Activated naive CD4-positive, alpha-beta T cell treated with anti-CD3 and anti-CD28 coated beads, Interleukin-2, amount 10 ng/mL, durations not matched to agents 7 days and 5 days (primary cell): Measurements from ENCODE around the gene DOCK3.

Source experiments
- CTCF ChIA-PET: fragments of 350-600 bp; sonication (Branson Sonifier 250); formaldehyde crosslinking; loops from one replicate; lab custom pipeline; 2021; ENCODE audit warnings: antibody characterized with exemption; lab: Charles Lee
- DNase-seq: peaks from one replicate; pipeline ENCODE4 v3.0.0-alpha.2; 2020
- H3K27ac Mint-ChIP-seq: one replicate; pipeline ENCODE4 v1.8.0; 2021; ENCODE audit warnings: mild to moderate bottlenecking, moderate library complexity, mixed read lengths
- H3K27me3 Mint-ChIP-seq: one replicate; pipeline ENCODE4 v1.8.0; 2021; ENCODE audit warnings: mild to moderate bottlenecking, mixed read lengths
- H3K36me3 Mint-ChIP-seq: one replicate; pipeline ENCODE4 v1.8.0; 2021; ENCODE audit warnings: mixed read lengths
- H3K4me1 Mint-ChIP-seq: one replicate; pipeline ENCODE4 v1.8.0; 2021; ENCODE audit warnings: mixed read lengths
- H3K4me3 Mint-ChIP-seq: one replicate; pipeline ENCODE4 v1.8.0; 2021; ENCODE audit warnings: mild to moderate bottlenecking, moderate library complexity, mixed read lengths
- H3K9me3 Mint-ChIP-seq: one replicate; pipeline ENCODE4 v1.8.0; 2021; ENCODE audit warnings: mixed read lengths

Gene DOCK3

DNA sequence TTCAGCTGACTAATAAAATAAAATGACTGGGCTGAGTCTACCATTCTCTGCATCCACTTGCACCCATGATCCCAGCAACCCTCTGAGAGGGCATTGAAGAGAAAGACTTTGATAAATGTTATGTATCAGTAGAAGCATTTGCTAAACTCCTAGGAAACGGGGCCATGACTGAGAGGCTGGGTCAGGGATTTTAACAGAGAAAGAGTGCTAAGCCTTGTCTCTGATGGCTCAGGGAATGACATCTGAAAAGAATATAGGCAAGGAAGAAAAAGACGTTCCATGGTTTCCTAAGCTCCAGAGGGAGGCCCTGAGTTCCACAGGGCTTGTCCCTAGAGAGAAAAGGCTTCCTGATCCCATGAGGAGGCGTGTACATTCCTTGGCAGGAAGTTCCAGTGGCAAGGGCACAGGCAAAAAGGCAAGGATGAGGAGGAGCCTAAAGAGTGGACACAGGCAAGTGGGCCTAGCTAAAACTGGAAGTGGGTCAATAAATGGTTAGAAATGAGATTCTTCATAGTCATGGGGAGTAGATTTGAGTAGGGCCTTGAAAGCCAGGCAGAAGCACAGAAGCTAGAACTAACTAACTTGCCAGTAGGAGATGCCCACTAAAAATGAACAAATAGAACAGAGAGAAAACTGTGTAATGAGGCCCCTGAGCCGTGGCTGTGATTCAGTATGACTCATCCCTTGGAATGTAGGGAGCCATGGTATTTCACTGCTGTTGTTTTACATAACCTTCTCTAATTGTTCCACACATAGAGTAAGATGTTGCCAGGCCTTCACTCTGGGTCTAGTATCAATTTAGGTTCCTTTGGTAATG lies 665.5 kb downstream of the DOCK3 start:
- Mint-ChIP-seq H3K36me3 (no peaks in the 10 kb centered on the region), H3K27ac (no peak overlapping the region), H3K4me1 (no peaks in the 10 kb centered on the region), H3K4me3 (no peak overlapping the region), H3K9me3 (no peaks in the 10 kb centered on the region), H3K27me3 (no peaks in the 10 kb centered on the region)
- DNase-seq = no peak
- CTCF ChIA-PET = no interaction called here

DNA sequence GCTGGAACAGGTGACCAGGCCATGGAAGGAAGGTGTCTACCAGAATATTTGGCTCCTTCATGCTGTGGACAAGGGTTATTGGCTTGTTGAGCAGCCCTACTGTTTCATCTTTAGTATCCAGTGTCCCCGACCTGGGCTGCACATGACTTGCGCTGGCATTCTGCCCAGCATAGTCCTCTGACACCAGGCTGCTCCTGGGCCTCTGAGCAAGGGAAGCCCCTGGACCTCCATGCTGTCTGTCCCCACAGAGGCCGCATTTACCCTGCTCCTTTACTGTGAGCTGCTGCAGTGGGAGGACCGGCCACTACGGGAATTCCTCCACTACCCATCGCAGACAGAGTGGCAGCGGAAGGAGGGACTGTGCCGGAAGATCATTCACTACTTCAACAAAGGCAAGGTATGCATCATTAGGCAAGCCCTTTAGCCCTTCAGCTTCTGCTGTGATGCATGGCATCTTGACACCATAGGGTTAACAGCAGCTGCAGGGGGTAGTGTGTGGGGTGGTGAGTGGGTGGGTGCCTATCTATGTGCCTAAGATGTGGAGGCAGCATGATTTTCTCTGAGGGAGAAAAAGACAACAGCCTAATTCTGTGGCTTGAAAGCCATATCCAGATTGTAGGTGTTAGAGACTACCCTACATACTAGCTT lies 666.4 kb downstream of the DOCK3 start:
- Mint-ChIP-seq H3K27me3 (no peaks in the 10 kb centered on the region), H3K27ac (no peak overlapping the region), H3K4me1 (no peaks in the 10 kb centered on the region), H3K36me3 (no peaks in the 10 kb centered on the region), H3K4me3 (no peak overlapping the region), H3K9me3 (no peaks in the 10 kb centered on the region)
- CTCF ChIA-PET = no interaction called here
- no peak for DNase-seq

DNA sequence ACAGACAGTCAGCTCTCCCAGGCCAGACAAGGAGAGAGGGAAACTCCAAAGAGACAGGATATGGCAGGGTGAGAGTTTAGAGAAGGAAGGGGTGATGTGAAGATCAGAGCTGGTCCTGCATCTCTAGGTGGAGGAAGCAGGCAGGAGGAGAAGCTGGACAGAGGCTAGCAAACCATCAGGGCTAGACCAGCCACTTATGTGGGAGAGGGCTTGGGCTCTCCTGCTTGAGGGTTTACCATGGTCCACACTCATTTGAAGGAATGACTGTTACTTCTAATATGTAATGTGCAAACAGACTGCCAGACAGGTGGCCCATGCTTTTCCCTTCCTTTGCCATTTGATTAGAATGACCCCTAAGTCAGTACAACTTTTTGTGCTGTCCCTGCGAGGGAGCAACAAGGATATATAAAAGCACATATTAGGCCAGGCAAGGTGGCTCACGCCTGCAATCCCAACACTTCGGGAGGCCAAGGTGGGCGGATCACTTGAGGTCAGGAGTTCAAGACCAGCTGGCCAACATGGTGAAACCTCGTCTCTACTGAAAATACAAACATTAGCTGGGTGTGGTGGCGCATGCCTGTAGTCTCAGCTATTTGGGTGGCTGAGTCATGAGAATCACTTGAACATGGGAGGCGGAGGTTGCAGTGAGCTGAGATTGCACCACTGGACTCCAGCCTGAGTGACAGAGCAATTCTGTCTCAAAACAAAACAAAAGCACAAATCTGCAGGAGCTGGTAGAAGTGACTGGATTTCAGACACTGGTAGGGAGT lies 669.4 kb downstream of the DOCK3 start:
- Mint-ChIP-seq H3K4me1 (no peaks in the 10 kb centered on the region), H3K27ac (no peak overlapping the region), H3K9me3 (no peaks in the 10 kb centered on the region), H3K27me3 (peaks cover 5% of the 10 kb centered on the region), H3K4me3 (no peak overlapping the region), H3K36me3 (no peaks in the 10 kb centered on the region)
- no peak for DNase-seq
- CTCF ChIA-PET = no interaction called here

DNA sequence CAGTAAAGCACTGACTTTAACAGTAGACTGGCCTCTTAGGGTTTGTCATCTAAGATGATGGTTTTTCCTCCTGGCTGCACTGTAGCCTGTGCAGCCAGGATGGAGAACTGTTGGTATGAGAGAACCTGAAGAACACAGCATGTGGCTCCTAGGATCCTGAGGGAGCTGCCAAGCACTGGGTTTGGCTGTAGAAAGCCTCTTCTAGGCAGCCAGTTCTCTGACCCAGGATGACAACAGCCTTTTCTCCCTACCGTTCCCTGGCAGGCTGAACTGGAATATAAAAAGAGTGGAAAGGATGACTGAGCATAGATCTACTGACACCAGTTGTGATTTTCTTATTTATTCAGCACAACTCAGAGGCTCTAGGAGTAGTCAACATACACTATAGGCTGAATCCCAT lies 676.0 kb downstream of the DOCK3 start:
- Mint-ChIP-seq H3K27ac (no peak overlapping the region), H3K4me3 (no peak overlapping the region), H3K27me3 (peaks cover 5% of the 10 kb centered on the region), H3K9me3 (no peaks in the 10 kb centered on the region), H3K4me1 (no peaks in the 10 kb centered on the region), H3K36me3 (no peaks in the 10 kb centered on the region)
- no peak for DNase-seq
- CTCF ChIA-PET = no interaction called here

DNA sequence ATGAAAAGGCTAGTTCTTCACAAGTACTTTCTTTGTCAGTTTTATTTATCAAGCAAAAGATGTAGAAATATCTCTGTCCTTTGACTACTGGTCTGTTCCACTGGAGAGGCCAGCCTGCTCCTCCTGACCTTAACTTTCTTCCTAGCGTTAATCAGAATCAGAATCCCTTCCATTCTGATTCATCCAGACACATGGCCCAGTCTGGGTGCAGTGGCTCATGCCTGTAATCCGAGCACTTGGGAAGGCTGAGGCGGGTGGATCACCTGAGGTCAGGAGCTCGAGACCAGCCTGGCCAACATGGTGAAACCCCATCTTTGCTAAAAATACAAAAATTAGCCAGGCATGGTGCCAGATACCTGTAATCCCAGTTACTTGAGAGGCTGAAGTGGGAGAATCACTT lies 678.4 kb downstream of the DOCK3 start:
- DNase-seq = no peak
- Mint-ChIP-seq H3K9me3 (no peaks in the 10 kb centered on the region), H3K4me1 (no peaks in the 10 kb centered on the region), H3K36me3 (no peaks in the 10 kb centered on the region), H3K27me3 (peaks cover 5% of the 10 kb centered on the region), H3K4me3 (no peak overlapping the region), H3K27ac (no peak overlapping the region)
- CTCF ChIA-PET = interaction anchor here (0.9 kb wide), 1 partner anchor 94 kb away, joined by 3 read pairs; no protein-coding TSS in a partner anchor

DNA sequence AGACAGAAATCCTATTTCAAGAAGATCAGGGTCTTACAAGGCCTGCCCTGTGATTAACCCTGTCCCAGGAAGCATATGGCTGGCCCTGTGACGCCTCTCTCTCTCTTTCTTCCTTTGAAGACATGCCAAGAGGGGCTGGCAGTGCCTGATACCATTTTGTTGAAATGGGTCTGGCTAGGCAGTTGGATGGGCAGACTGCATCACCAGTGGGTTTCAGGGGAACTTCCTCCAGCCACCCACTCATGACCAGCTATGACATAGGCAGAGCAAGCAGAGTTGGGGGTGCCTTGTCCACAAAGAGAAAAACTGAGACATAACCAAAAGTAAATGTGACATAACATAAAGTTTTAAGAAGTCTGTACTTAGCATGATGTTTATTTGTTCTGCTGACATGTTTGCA lies 679.0 kb downstream of the DOCK3 start:
- H3K4me1 Mint-ChIP-seq = no peaks in the 10 kb centered on the region

DNA sequence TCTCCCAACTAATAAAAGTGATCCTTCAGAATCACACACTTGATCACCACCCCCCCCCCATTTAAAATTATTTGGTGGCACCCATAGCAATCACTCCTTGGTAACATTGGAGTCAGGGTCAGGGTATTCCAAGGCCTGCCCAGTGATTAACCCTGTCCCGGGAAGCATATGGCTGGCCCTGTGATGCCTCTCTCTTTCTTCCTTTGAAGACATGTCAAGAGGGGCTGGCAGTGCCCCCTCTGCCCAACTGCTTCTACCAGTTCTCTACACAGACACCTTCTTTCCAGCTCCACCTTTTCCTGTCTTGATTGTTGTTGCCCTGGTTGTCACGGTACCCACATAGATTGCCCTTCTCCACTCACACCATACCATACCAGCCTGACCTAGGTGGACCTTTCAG lies 679.4 kb downstream of the DOCK3 start:
- CTCF ChIA-PET = no interaction called here
- Mint-ChIP-seq H3K27me3 (no peaks in the 10 kb centered on the region), H3K9me3 (no peaks in the 10 kb centered on the region), H3K36me3 (no peaks in the 10 kb centered on the region), H3K4me3 (no peak overlapping the region), H3K4me1 (no peaks in the 10 kb centered on the region), H3K27ac (no peak overlapping the region)
- no peak for DNase-seq

More for the DNA sequence above, 679.0 kb downstream of the DOCK3 start:
- Mint-ChIP-seq H3K4me3 (no peak overlapping the region), H3K36me3 (no peaks in the 10 kb centered on the region), H3K27ac (no peak overlapping the region), H3K9me3 (no peaks in the 10 kb centered on the region), H3K27me3 (peaks cover under 1% of the 10 kb centered on the region)
- no peak for DNase-seq
- CTCF ChIA-PET = no interaction called here

DNA sequence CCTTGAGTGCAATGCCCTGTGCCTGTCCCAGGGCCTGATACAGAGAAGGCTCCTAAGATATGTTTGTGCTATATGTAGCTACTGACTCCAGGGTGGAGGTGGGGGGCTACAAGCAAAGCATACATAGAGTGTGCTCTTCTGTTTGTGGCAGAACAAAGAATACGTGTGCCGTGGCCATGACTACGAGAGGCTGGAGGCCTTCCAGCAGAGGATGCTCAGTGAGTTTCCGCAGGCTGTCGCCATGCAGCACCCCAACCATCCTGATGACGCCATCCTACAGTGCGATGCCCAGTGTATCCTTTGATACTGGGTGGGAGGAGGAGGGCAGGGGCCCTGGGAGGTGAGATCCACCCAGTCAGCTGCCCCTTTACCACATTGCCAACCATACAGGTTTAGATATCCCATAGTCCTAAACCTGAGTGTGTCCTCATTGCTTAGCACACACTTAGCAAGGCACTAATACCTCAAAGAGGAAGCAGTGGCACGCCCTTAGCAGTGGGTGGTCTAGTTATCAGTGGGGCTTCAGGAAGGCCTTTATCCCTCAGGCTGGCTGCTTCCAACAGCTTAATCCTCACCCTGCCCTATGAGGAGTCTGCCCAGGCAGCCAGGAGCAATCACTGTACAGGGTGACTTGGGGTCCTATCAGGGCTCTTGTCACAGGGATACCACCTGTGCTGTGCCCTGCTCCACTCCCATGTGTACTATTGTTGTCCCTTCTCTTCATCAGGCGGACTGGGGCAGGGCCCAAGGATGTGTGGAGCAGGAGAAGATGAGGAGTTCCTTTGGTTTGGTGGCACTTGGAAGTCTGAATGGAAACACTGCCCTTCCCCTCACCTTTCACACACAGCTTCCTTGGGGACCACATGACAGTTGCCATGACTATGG lies 680.2 kb downstream of the DOCK3 start:
- H3K4me3 Mint-ChIP-seq = no peak overlapping the region
- no peaks in the 10 kb centered on the region for H3K4me1 Mint-ChIP-seq
- no peaks in the 10 kb centered on the region for H3K36me3 Mint-ChIP-seq
- no peak overlapping the region for H3K27ac Mint-ChIP-seq
- H3K9me3 Mint-ChIP-seq = no peaks in the 10 kb centered on the region
- no peaks in the 10 kb centered on the region for H3K27me3 Mint-ChIP-seq
- no peak for DNase-seq
- CTCF ChIA-PET = no interaction called here

DNA sequence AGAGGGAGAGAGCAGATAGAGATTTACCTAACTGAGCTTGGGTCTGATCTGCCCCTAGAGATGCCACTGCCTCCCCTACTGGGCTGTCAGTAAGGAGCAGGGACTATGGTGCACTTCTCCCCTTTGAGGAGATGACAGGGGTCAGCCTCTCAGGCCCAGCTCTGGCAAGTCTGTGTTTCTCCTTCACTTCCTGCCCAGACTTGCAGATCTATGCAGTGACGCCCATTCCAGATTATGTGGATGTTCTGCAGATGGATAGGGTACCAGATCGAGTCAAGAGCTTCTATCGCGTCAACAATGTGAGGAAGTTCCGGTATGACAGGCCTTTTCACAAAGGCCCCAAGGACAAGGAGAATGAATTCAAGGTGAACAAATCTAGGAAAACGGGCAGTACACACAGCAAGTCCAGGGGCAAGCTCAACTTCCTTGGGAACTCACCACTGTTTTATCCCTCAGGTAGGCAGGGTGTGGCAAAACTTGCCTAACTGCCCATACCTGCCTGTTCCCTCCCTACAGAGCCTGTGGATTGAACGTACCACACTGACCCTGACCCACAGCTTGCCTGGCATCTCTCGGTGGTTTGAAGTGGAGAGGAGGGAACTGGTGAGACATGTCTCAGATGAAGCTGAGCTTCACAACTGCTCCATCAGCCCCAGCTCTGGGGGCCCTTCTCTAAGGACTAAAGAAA lies 681.3 kb downstream of the DOCK3 start:
- Mint-ChIP-seq H3K4me1 (no peaks in the 10 kb centered on the region), H3K4me3 (no peak overlapping the region), H3K36me3 (no peaks in the 10 kb centered on the region), H3K27ac (no peak overlapping the region), H3K27me3 (no peaks in the 10 kb centered on the region), H3K9me3 (no peaks in the 10 kb centered on the region)
- CTCF ChIA-PET = no interaction called here
- DNase-seq = no peak

DNA sequence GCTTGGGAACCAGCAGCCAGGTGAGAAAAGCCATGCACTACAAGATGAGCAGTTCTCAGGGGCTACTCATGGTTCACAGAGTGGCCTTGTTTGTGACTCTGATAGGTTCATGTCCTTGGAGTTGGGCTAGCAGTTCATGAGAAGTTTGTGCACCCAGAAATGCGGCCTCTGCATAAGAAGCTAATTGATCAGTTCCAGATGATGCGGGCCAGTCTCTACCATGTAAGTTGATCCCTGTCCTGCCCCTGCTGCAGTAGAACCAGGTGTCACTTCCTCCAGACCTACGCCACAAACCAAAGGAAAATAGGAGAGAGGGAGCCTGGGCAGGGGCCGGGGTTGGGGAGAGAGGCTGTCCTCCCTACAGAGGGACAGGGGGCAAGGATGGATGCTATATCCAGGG lies 683.1 kb downstream of the DOCK3 start:
- CTCF ChIA-PET = no interaction called here
- no peaks in the 10 kb centered on the region for H3K4me1 Mint-ChIP-seq
- no peak for DNase-seq
- no peaks in the 10 kb centered on the region for H3K9me3 Mint-ChIP-seq
- H3K4me3 Mint-ChIP-seq = no peak overlapping the region
- no peaks in the 10 kb centered on the region for H3K36me3 Mint-ChIP-seq
- no peak overlapping the region for H3K27ac Mint-ChIP-seq
- H3K27me3 Mint-ChIP-seq = no peaks in the 10 kb centered on the region

DNA sequence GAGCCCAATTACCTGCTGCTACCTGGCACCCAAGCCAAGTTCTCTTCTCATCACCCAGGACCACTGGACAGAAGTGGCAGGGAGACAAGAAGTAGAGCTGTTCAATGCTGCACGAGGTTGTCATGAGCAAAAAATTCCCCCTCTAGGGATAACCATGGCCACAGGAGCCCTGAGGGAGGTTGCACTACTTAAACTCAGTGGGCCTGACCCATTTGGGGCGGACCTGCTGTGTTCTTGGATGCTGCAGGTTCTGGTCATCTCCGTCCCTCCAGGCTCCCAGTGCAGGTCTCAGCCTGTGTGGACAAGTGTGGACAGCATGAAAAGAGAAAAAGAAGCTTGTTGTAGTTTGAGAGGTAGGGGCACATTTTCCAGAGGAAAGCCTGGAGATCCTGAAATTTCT lies 684.3 kb downstream of the DOCK3 start:
- no peaks in the 10 kb centered on the region for H3K36me3 Mint-ChIP-seq
- no peaks in the 10 kb centered on the region for H3K27me3 Mint-ChIP-seq
- no peak for DNase-seq
- no peak overlapping the region for H3K27ac Mint-ChIP-seq
- CTCF ChIA-PET = no interaction called here
- H3K9me3 Mint-ChIP-seq = no peaks in the 10 kb centered on the region
- no peak overlapping the region for H3K4me3 Mint-ChIP-seq
- no peaks in the 10 kb centered on the region for H3K4me1 Mint-ChIP-seq

DNA sequence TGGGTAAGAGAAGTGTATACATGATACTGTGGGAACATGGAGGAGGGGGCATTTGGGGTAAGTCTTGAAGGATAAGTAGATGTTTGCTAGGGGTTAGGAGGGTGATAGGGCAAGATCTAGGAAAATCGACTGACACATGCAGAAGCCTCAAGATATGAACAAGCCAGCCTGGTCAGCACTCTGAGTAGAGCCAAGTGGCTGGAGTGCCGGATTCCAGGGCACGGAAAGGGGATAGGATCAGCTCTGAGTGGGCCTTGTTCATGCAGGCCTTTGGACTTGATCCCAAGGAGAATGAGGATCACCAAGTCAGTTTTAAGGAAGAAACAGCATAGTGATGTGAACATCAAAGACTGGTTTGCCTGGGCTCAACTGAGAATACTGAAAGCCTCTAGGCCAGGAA lies 686.1 kb downstream of the DOCK3 start:
- DNase-seq = no peak
- Mint-ChIP-seq H3K27me3 (no peaks in the 10 kb centered on the region), H3K9me3 (no peaks in the 10 kb centered on the region), H3K4me1 (no peaks in the 10 kb centered on the region), H3K4me3 (no peak overlapping the region), H3K36me3 (no peaks in the 10 kb centered on the region), H3K27ac (no peak overlapping the region)
- CTCF ChIA-PET = no interaction called here

DNA sequence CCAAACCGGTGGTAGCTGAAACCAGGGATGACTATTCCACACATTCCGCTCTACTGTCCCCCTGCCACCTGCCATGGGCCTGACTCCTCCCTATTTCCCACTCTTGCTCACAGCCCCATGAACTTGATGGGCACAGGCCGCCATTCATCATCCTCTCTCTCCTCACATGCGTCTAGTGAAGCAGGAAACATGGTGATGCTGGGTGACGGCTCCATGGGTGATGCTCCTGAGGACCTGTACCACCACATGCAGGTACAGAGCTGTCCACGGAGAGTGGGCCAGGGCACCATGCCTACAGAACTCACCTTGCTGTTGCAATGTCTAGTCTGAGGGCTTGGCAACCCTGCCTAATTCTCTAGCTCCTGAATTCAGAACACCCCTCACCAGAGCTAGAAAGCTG lies 687.0 kb downstream of the DOCK3 start:
- H3K36me3 Mint-ChIP-seq = no peaks in the 10 kb centered on the region
- no peak overlapping the region for H3K27ac Mint-ChIP-seq
- H3K4me1 Mint-ChIP-seq = no peaks in the 10 kb centered on the region
- no peaks in the 10 kb centered on the region for H3K27me3 Mint-ChIP-seq
- no peaks in the 10 kb centered on the region for H3K9me3 Mint-ChIP-seq
- H3K4me3 Mint-ChIP-seq = no peak overlapping the region
- DNase-seq = no peak
- CTCF ChIA-PET = no interaction called here
